Liver (tissue), 9 donors: ENCODE measurements around the gene MBNL2. TPM values are rescaled to one million over a fixed set of nuclear protein-coding genes. Genes with fewer than 3 reads are reported as not detected.

Experiments used
- DNase-seq: peaks from one replicate; pipeline ENCODE4 v3.0.0-alpha.2; 2017; ENCODE audit warnings: low spot score
- H3K27ac ChIP-seq, 2 donors: one replicate each; pipeline ENCODE4 v1.7.0; 2013; ENCODE audit warnings: inconsistent platforms in 2 of 2, low read length in 2 of 2, control low read depth in 1 of 2, low read depth in 1 of 2, mild to moderate bottlenecking in 1 of 2
- H3K27me3 ChIP-seq, 4 donors: one replicate each; pipeline versions ENCODE4 v1.6.1 to v1.7.0; 2013; ENCODE audit warnings: low read length in 3 of 4, inconsistent platforms in 1 of 4, mild to moderate bottlenecking in 1 of 4, moderate library complexity in 1 of 4; ENCODE audit not compliant: control insufficient read depth in 4 of 4, insufficient read depth in 4 of 4
- H3K36me3 ChIP-seq, 4 donors: one replicate each; pipeline versions ENCODE4 v1.6.1 to v1.7.0; 2013; ENCODE audit warnings: low read length in 3 of 4, mild to moderate bottlenecking in 3 of 4, low read depth in 1 of 4, moderate library complexity in 1 of 4; ENCODE audit not compliant: control insufficient read depth in 4 of 4, insufficient read depth in 3 of 4
- H3K4me1 ChIP-seq, 4 donors: one replicate each; pipeline versions ENCODE4 v1.6.1 to v1.7.0; 2013; ENCODE audit warnings: low read length in 3 of 4, mild to moderate bottlenecking in 3 of 4, moderate library complexity in 1 of 4; ENCODE audit not compliant: control insufficient read depth in 4 of 4, insufficient read depth in 4 of 4
- H3K4me3 ChIP-seq, 3 donors: one replicate each; pipeline versions ENCODE4 v1.6.1 to v1.7.0; 2013; ENCODE audit warnings: low read length in 3 of 3, control low read depth in 1 of 3, low read depth in 1 of 3, mild to moderate bottlenecking in 1 of 3
- H3K9ac ChIP-seq, 2 donors: one replicate each; pipeline ENCODE4 v1.7.0; 2013; ENCODE audit warnings: low read length in 2 of 2, mild to moderate bottlenecking in 2 of 2, moderate library complexity in 2 of 2, control low read depth in 1 of 2, low read depth in 1 of 2
- H3K9me3 ChIP-seq, 4 donors: one replicate each; pipeline versions ENCODE4 v1.6.1 to v1.7.0; 2013; ENCODE audit warnings: low read length in 3 of 4; ENCODE audit not compliant: control insufficient read depth in 4 of 4
- EGR1 ChIP-seq, 2 donors: IDR thresholded peaks; 2 replicates each; pipeline ENCODE4 v1.6.1; 2016 to 2018; ENCODE audit warnings: antibody characterized with exemption in 2 of 2, low read depth in 2 of 2
- FOXA1 ChIP-seq: IDR thresholded peaks from 2 replicates; pipeline ENCODE4 v1.6.1; 2016; ENCODE audit warnings: antibody characterized with exemption
- FOXA2 ChIP-seq: IDR thresholded peaks from 2 replicates; pipeline ENCODE4 v1.6.1; 2016; ENCODE audit warnings: antibody characterized with exemption
- GABPA ChIP-seq, 2 donors: IDR thresholded peaks in 1 of 2; conservative IDR thresholded peaks in 1 of 2; 2 replicates each; pipeline ENCODE4 v1.6.1; 2016; ENCODE audit warnings: antibody characterized with exemption in 2 of 2, mild to moderate bottlenecking in 1 of 2, moderate library complexity in 1 of 2
- HNF4A ChIP-seq, 2 donors: conservative IDR thresholded peaks; 2 replicates each; pipeline ENCODE4 v1.6.1; 2016; ENCODE audit warnings: antibody characterized with exemption in 2 of 2, mild to moderate bottlenecking in 2 of 2
- HNF4G ChIP-seq: IDR thresholded peaks from 2 replicates; pipeline ENCODE4 v1.6.1; 2016; ENCODE audit warnings: antibody characterized with exemption
- NR2F2 ChIP-seq: IDR thresholded peaks from 2 replicates; pipeline ENCODE4 v1.6.1; 2016; ENCODE audit warnings: antibody characterized with exemption
- RAD21 ChIP-seq, 2 donors: IDR thresholded peaks; 2 replicates each; pipeline ENCODE4 v1.6.1; 2016; ENCODE audit warnings: antibody characterized with exemption in 2 of 2, mild to moderate bottlenecking in 2 of 2
- REST ChIP-seq: IDR thresholded peaks from 2 replicates; pipeline ENCODE4 v1.6.1; 2016; ENCODE audit warnings: antibody characterized with exemption, mild to moderate bottlenecking
- RXRA ChIP-seq, 2 donors: IDR thresholded peaks; 2 replicates each; pipeline ENCODE4 v1.6.1; 2017 to 2018; ENCODE audit warnings: antibody characterized with exemption in 2 of 2, mild to moderate bottlenecking in 1 of 2
- SP1 ChIP-seq: IDR thresholded peaks from 2 replicates; pipeline ENCODE4 v1.6.1; 2018; ENCODE audit warnings: antibody characterized with exemption, mild to moderate bottlenecking
- TAF1 ChIP-seq: conservative IDR thresholded peaks from 2 replicates; pipeline ENCODE4 v1.6.1; 2016; ENCODE audit warnings: antibody characterized with exemption, mild to moderate bottlenecking
- YY1 ChIP-seq: IDR thresholded peaks from 2 replicates; pipeline ENCODE4 v1.6.1; 2016; ENCODE audit warnings: antibody characterized with exemption, mild to moderate bottlenecking
- WGBS: extraction: QIAGEN DNeasy Blood & Tissue Kit; methylation state at CpG from one replicate; pipeline ENCODE4 v1.1.7; 2013; 5-methylcytosine and 5-hydroxymethylcytosine counted together
- polyA plus RNA-seq, 2 donors: library from polyadenylated mRNA; stranded (reverse) in 1 of 2; unstranded in 1 of 2; fragments of 200-250 nt in 1 of 2; fragments of >200 nt in 1 of 2; fragmentation: Nextera tagmentation in 1 of 2; extraction: Ambion mirVana in 1 of 2; gene quantifications; one replicate each; pipeline versions ENCODE4 v1.2.1 to v1.2.3, GENCODE V29; 2013 to 2015
- total RNA-seq, 2 donors: library from RNA; depleted of rRNA; stranded (reverse); fragments of >200 nt; gene quantifications; one replicate each; pipeline ENCODE4 v1.2.3, GENCODE V29; 2014
- TF ChIP-seq, protein P1 (sequence below): IDR thresholded peaks from 2 replicates; pipeline ENCODE4 v1.6.1; 2016; ENCODE audit warnings: antibody characterized with exemption
- TF ChIP-seq, protein P2 (sequence below): IDR thresholded peaks from 2 replicates; pipeline ENCODE4 v1.6.1; 2016; ENCODE audit warnings: antibody characterized with exemption
- TF ChIP-seq, protein P3 (sequence below): fragments of 150-350 bp; IDR thresholded peaks from 2 replicates; pipeline ENCODE4 v1.5.1; 2017; ENCODE audit warnings: improper control_type of control experiment, low read depth, low read length; ENCODE audit not compliant: missing input control
- TF ChIP-seq, protein P4 (sequence below): IDR thresholded peaks from 2 replicates; pipeline ENCODE4 v1.6.1; 2016; ENCODE audit warnings: antibody characterized with exemption
- donor health status: healthy.
- donor health status: healthy.
- donor health status: healthy.
- donor health status: healthy.
- donor health status: healthy.

The MBNL2 gene
- total and polyA plus RNA-seq, 4 donors = 16.0 to 49.6 (median 36.8) TPM

DNA sequence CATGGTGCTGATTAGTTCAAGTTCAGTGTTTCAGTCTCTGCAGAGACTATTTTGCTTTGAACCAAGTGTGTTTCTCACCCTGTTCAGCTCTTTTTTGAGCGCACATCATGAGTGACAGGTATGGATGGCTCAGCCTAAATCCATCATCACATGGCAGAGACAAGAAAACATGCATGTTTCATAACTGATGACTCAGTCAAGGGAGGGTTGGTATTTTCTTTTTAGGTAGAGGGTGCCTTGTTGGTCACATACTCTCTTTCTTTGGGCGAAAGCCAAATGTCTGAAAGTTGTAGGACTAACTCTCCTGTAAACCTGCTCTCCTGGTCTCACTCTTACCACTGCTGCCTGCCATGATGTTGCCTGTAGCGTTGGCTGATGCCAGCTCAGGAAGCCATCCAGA, 163.7 kb downstream of the MBNL2 start:
- peaks cover 1 to 35% (median 18%) of the 10 kb centered on the region in 4 donors for H3K36me3 ChIP-seq
- no peaks in the 10 kb centered on the region for H3K9me3 ChIP-seq
- no peak overlapping the region for H3K9ac ChIP-seq
- no peak overlapping the region for H3K4me3 ChIP-seq
- no peak for TF ChIP-seq YY1
- no peak for TF ChIP-seq RXRA (IDR thresholded peaks at IDR 0.05)
- no peak for TF ChIP-seq REST
- TF ChIP-seq, protein P1, sequence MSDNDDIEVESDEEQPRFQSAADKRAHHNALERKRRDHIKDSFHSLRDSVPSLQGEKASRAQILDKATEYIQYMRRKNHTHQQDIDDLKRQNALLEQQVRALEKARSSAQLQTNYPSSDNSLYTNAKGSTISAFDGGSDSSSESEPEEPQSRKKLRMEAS = no peak
- no peak for TF ChIP-seq HNF4G
- no peak for TF ChIP-seq EGR1 (IDR thresholded peaks at IDR 0.05; ENCODE audit: low read depth in 2 of 2)
- TF ChIP-seq, protein P2, sequence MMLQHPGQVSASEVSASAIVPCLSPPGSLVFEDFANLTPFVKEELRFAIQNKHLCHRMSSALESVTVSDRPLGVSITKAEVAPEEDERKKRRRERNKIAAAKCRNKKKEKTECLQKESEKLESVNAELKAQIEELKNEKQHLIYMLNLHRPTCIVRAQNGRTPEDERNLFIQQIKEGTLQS = no peak
- TF ChIP-seq, protein P3, sequence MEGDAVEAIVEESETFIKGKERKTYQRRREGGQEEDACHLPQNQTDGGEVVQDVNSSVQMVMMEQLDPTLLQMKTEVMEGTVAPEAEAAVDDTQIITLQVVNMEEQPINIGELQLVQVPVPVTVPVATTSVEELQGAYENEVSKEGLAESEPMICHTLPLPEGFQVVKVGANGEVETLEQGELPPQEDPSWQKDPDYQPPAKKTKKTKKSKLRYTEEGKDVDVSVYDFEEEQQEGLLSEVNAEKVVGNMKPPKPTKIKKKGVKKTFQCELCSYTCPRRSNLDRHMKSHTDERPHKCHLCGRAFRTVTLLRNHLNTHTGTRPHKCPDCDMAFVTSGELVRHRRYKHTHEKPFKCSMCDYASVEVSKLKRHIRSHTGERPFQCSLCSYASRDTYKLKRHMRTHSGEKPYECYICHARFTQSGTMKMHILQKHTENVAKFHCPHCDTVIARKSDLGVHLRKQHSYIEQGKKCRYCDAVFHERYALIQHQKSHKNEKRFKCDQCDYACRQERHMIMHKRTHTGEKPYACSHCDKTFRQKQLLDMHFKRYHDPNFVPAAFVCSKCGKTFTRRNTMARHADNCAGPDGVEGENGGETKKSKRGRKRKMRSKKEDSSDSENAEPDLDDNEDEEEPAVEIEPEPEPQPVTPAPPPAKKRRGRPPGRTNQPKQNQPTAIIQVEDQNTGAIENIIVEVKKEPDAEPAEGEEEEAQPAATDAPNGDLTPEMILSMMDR = no peak
- TF ChIP-seq SP1 = no peak
- TF ChIP-seq RAD21 (IDR thresholded peaks at IDR 0.05) = no peak
- no peak for TF ChIP-seq TAF1
- no peak for TF ChIP-seq FOXA2
- TF ChIP-seq NR2F2 = no peak
- no peak for TF ChIP-seq HNF4A (conservative IDR thresholded peaks at IDR 0.05)
- no peak for TF ChIP-seq FOXA1
- TF ChIP-seq GABPA (IDR thresholded peaks at IDR 0.05 in 1 of 2, conservative IDR thresholded peaks at IDR 0.05 in 1 of 2) = no peak
- TF ChIP-seq, protein P4, sequence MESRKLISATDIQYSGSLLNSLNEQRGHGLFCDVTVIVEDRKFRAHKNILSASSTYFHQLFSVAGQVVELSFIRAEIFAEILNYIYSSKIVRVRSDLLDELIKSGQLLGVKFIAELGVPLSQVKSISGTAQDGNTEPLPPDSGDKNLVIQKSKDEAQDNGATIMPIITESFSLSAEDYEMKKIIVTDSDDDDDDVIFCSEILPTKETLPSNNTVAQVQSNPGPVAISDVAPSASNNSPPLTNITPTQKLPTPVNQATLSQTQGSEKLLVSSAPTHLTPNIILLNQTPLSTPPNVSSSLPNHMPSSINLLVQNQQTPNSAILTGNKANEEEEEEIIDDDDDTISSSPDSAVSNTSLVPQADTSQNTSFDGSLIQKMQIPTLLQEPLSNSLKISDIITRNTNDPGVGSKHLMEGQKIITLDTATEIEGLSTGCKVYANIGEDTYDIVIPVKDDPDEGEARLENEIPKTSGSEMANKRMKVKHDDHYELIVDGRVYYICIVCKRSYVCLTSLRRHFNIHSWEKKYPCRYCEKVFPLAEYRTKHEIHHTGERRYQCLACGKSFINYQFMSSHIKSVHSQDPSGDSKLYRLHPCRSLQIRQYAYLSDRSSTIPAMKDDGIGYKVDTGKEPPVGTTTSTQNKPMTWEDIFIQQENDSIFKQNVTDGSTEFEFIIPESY = no peak
- no peak for DNase-seq
- no peak overlapping the region for H3K27ac ChIP-seq
- no peaks in the 10 kb centered on the region for H3K4me1 ChIP-seq
- 98% methylated on average over 3 of the region's 3 CpGs for WGBS
- H3K27me3 ChIP-seq = no peaks in the 10 kb centered on the region
